Activated T-cell treated with anti-CD3 and anti-CD28 coated beads for 24 hours (primary cell): Measurements from ENCODE around the gene JKAMP.

ENCODE experiments used
- DNase-seq: peaks from one replicate; pipeline ENCODE4 v3.0.0-alpha.2; 2020; ENCODE audit warnings: low read depth

Gene JKAMP

GRCh38 chr14:59481407-59481806 lies 2.9 kb upstream of the JKAMP start:
- no peak for DNase-seq

GRCh38 chr14:59481871-59482540 lies 2.3 kb upstream of the JKAMP start:
- no peak for DNase-seq

GRCh38 chr14:59482541-59483331 lies 1.6 kb upstream of the JKAMP start:
- no peak for DNase-seq

- DNase-seq = no peak
These were observed 954 bp upstream of the JKAMP start for GRCh38 chr14:59483363-59483762.

GRCh38 chr14:59484639-59485175 lies 390 bp downstream of the JKAMP start:
- no peak for DNase-seq

- DNase-seq = no peak
These were observed 6.4 kb downstream of the JKAMP start for GRCh38 chr14:59490756-59491155.

GRCh38 chr14:59492384-59492783 lies 8.1 kb downstream of the JKAMP start:
- no peak for DNase-seq

GRCh38 chr14:59500732-59501131 lies 16.4 kb downstream of the JKAMP start:
- DNase-seq = no peak

GRCh38 chr14:59503256-59503655 lies 18.9 kb downstream of the JKAMP start:
- DNase-seq = no peak

- DNase-seq = peak; percentile 19
These were observed 22.9 kb downstream of the JKAMP start for GRCh38 chr14:59507063-59507751.

- DNase-seq = no peak
These were observed 23.4 kb downstream of the JKAMP start for GRCh38 chr14:59507752-59508103.

GRCh38 chr14:59509101-59509500 lies 24.8 kb downstream of the JKAMP start:
- DNase-seq = no peak

- no peak for DNase-seq
These were observed 25.7 kb downstream of the JKAMP start for GRCh38 chr14:59510001-59510400.

GRCh38 chr14:59510966-59511365 lies 26.6 kb downstream of the JKAMP start:
- no peak for DNase-seq

GRCh38 chr14:59511916-59512575 lies 27.7 kb downstream of the JKAMP start:
- DNase-seq = no peak

GRCh38 chr14:59520224-59520623 lies 35.9 kb downstream of the JKAMP start:
- no peak for DNase-seq

GRCh38 chr14:59529189-59529588 lies 44.9 kb downstream of the JKAMP start:
- no peak for DNase-seq

- no peak for DNase-seq
These were observed 46.0 kb downstream of the JKAMP start for GRCh38 chr14:59530349-59530748.

GRCh38 chr14:59532419-59532818 lies 48.1 kb downstream of the JKAMP start:
- DNase-seq = no peak

- no peak for DNase-seq
These were observed 50.2 kb downstream of the JKAMP start for GRCh38 chr14:59534361-59534987.

GRCh38 chr14:59537476-59537875 lies 53.2 kb downstream of the JKAMP start:
- no peak for DNase-seq

- DNase-seq = no peak
These were observed 54.6 kb downstream of the JKAMP start for GRCh38 chr14:59538936-59539335.
